ENCODE results near the gene AQR. TPM values are rescaled to one million over a fixed set of nuclear protein-coding genes. Genes with fewer than 3 reads are reported as not detected.

The AQR gene
- total RNA-seq, 1 experiment from 2014 or later: 41.4 TPM

- Histone ChIP-seq H3K36me3 (ENCODE audit: control insufficient read depth, insufficient read depth, low read length) (peaks cover 30% of the 10 kb centered on the region), H3K9me3 (ENCODE audit: control insufficient read depth, insufficient read depth, low read depth, low read length) (no peaks in the 10 kb centered on the region), H3K27me3 (ENCODE audit: control insufficient read depth, insufficient read depth, low read length) (no peaks in the 10 kb centered on the region), H3K27ac (ENCODE audit: low read length) (no peak overlapping the region), H3K4me1 (ENCODE audit: control insufficient read depth, insufficient read depth, low read length) (no peaks in the 10 kb centered on the region), H3K4me3 (ENCODE audit: low read depth in 2 of 2, low read length in 2 of 2) (no peak overlapping the region)
- TF ChIP-seq TCF7L2 (IDR thresholded peaks at IDR 0.05; ENCODE audit: low read depth, low read length) (no peak), POLR2AphosphoS5 (IDR thresholded peaks at IDR 0.05; ENCODE audit: low read depth, low read length) (no peak), SIN3A (IDR thresholded peaks at IDR 0.05; ENCODE audit: borderline replicate concordance, insufficient read depth, low read depth, low read length) (no peak), CTCF (IDR thresholded peaks at IDR 0.05) (no peak), REST (IDR thresholded peaks at IDR 0.05; ENCODE audit: insufficient read depth in 1 of 2, low read depth in 2 of 2, low read length in 1 of 2) (no peak)
- CTCF ChIA-PET: no interaction called here
- intact Hi-C loops (cut with micrococcal nuclease; ENCODE audit: unreplicated experiment) (loop anchor here (2.0 kb wide), 1 partner anchor 21 kb away; no protein-coding TSS in a partner anchor), in situ Hi-C loops (cut with HindIII; ENCODE audit: low pct_unique_long_range_greater_than_20kb, low sequenced_read_pairs) (no loop called here)
- no peak for DNase-seq (ENCODE audit: low read depth, low spot score)
- POLR2A ChIA-PET: no interaction called here
- no peak for ATAC-seq
- BruUV-seq (replicated peaks): no TSS peak
These were observed 83.4 kb downstream of the AQR start for GRCh38 chr15:34886134-34886533.

GRCh38 chr15:34883633-34884032, 85.9 kb downstream of the AQR start:
- Histone ChIP-seq H3K27ac (ENCODE audit: low read length) (no peak overlapping the region), H3K27me3 (ENCODE audit: control insufficient read depth, insufficient read depth, low read length) (no peaks in the 10 kb centered on the region), H3K4me1 (ENCODE audit: control insufficient read depth, insufficient read depth, low read length) (no peaks in the 10 kb centered on the region), H3K4me3 (ENCODE audit: low read depth in 2 of 2, low read length in 2 of 2) (no peak overlapping the region), H3K9me3 (ENCODE audit: control insufficient read depth, insufficient read depth, low read depth, low read length) (no peaks in the 10 kb centered on the region), H3K36me3 (ENCODE audit: control insufficient read depth, insufficient read depth, low read length) (peaks cover 18% of the 10 kb centered on the region)
- no peak for TF ChIP-seq TCF7L2 (IDR thresholded peaks at IDR 0.05; ENCODE audit: low read depth, low read length)
- TF ChIP-seq SIN3A (IDR thresholded peaks at IDR 0.05; ENCODE audit: borderline replicate concordance, insufficient read depth, low read depth, low read length): no peak
- no peak for TF ChIP-seq POLR2AphosphoS5 (IDR thresholded peaks at IDR 0.05; ENCODE audit: low read depth, low read length)
- TF ChIP-seq CTCF (IDR thresholded peaks at IDR 0.05): no peak
- TF ChIP-seq REST (IDR thresholded peaks at IDR 0.05; ENCODE audit: insufficient read depth in 1 of 2, low read depth in 2 of 2, low read length in 1 of 2): no peak
- POLR2A ChIA-PET: no interaction called here
- intact Hi-C loops (cut with micrococcal nuclease; ENCODE audit: unreplicated experiment): no loop called here
- DNase-seq (ENCODE audit: low read depth, low spot score) (no peak), ATAC-seq (no peak)
- in situ Hi-C loops (cut with HindIII; ENCODE audit: low pct_unique_long_range_greater_than_20kb, low sequenced_read_pairs): no loop called here
- CTCF ChIA-PET: no interaction called here
- no TSS peak for BruUV-seq (replicated peaks)
